Mesendoderm (in vitro differentiated cells): Measurements from ENCODE around the gene CCND2.

Source experiments
- DNase-seq: peaks from one replicate; pipeline ENCODE4 v3.0.0; 2013
- H2AK5ac ChIP-seq: 2 replicates; pipeline ENCODE4 v1.6.1; 2013; ENCODE audit warnings: low read length, inconsistent platforms
- H2BK120ac ChIP-seq: 2 replicates; pipeline ENCODE4 v1.6.1; 2013; ENCODE audit warnings: low read depth, mild to moderate bottlenecking, low read length, moderate library complexity, mixed read lengths
- H2BK15ac ChIP-seq: replicated peaks from 2 replicates; pipeline ENCODE4 v1.6.1; 2013; ENCODE audit warnings: low read depth, mild to moderate bottlenecking, moderate library complexity
- H2BK5ac ChIP-seq: 2 replicates; pipeline ENCODE4 v1.6.1; 2013; ENCODE audit warnings: low read length, inconsistent platforms
- H3K18ac ChIP-seq: 2 replicates; pipeline ENCODE4 v1.6.1; 2013; ENCODE audit warnings: mild to moderate bottlenecking, low read length, mixed read lengths
- H3K23ac ChIP-seq: one replicate; pipeline ENCODE4 v1.6.1; 2013; ENCODE audit warnings: low read length
- H3K27ac ChIP-seq: 2 replicates; pipeline ENCODE4 v1.5.1; 2013; ENCODE audit warnings: low read depth, mild to moderate bottlenecking, inconsistent platforms, low read length, moderate library complexity
- H3K27me3 ChIP-seq: 2 replicates; pipeline ENCODE4 v1.6.1; 2013; ENCODE audit warnings: low read length, control low read depth, mild to moderate bottlenecking, inconsistent platforms; ENCODE audit not compliant: insufficient read depth, poor library complexity
- H3K36me3 ChIP-seq: 2 replicates; pipeline ENCODE4 v1.6.1; 2013; ENCODE audit warnings: low read length, inconsistent platforms; ENCODE audit not compliant: control insufficient read depth, insufficient read depth
- H3K4ac ChIP-seq: one replicate; pipeline ENCODE4 v1.6.1; 2013; ENCODE audit warnings: low read depth, mild to moderate bottlenecking, low read length, moderate library complexity
- H3K4me1 ChIP-seq: 2 replicates; pipeline ENCODE4 v1.6.1; 2013; ENCODE audit warnings: low read depth, low read length, inconsistent platforms; ENCODE audit not compliant: control insufficient read depth
- H3K4me2 ChIP-seq: 2 replicates; pipeline ENCODE4 v1.6.1; 2013; ENCODE audit warnings: low read length
- H3K4me3 ChIP-seq: 2 replicates; pipeline ENCODE4 v1.5.1; 2013; ENCODE audit warnings: mild to moderate bottlenecking, low read length
- H3K56ac ChIP-seq: one replicate; pipeline ENCODE4 v1.6.1; 2013; ENCODE audit warnings: low read length
- H3K79me1 ChIP-seq: 2 replicates; pipeline ENCODE4 v1.6.1; 2013; ENCODE audit warnings: low read length, inconsistent platforms
- H3K79me2 ChIP-seq: 2 replicates; pipeline ENCODE4 v1.6.1; 2013; ENCODE audit warnings: mild to moderate bottlenecking, low read length; ENCODE audit not compliant: control insufficient read depth, insufficient read depth
- H3K9ac ChIP-seq: 2 replicates; pipeline ENCODE4 v1.6.1; 2013; ENCODE audit warnings: low read length, inconsistent platforms
- H4K5ac ChIP-seq: one replicate; pipeline ENCODE4 v1.6.1; 2013; ENCODE audit warnings: low read length
- H4K8ac ChIP-seq: one replicate; pipeline ENCODE4 v1.6.1; 2013; ENCODE audit warnings: low read depth, mild to moderate bottlenecking, control low read depth, low read length, moderate library complexity
- WGBS: extraction: QIAGEN DNeasy Blood & Tissue Kit; methylation state at CpG from one replicate; pipeline ENCODE4 v1.1.7; 2013; ENCODE audit warnings: low lambda C conversion rate, missing lambda C conversion rate; ENCODE audit not compliant: insufficient coverage; ENCODE audit errors: extremely low coverage; 5-methylcytosine and 5-hydroxymethylcytosine counted together

Gene CCND2

DNA sequence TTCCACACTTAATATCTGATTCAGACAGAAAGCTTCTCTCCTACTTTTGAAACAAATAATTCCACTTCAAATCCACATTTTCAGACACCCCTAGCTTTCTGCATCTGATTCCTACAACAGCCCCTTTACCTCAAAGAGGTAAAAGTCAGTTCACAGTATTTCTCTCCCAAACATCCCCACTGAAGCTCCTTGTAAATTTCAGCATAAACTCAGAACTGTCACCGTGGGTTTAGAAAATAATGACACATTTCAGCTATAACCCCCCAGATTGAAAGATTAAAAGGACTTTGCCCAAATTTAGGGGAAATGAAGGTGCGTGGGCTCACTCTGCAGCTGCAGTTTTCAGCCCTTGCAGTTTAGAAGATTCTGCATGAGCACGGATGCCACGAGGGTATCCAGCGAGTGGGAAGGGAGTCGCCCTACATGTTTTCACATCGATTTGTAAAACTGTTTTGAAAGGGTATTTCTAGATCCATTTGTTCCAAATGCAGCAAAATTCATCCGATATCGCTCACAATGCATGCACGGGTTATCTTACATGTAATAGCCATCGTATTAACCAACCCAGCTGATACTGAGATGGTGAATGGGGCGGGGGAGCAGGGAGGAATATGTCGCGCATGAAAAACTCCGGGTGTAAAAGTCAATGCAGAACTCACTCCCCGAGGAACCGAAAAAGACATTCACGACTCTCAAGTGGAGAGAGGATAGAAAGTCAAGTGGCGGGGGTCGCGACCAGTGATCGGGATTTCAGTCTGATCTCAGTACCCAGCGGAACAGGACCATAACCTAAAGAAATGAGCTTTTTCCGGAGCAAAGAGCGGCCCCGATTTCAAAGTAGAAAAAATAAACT, 5.0 kb upstream of the CCND2 start:
- no peaks in the 10 kb centered on the region for H3K27me3 ChIP-seq
- H2AK5ac ChIP-seq: no peak overlapping the region
- no peak overlapping the region for H2BK5ac ChIP-seq
- H2BK120ac ChIP-seq: peak overlapping the region; percentile 35
- peak overlapping the region; percentile 88 for H3K56ac ChIP-seq
- peak overlapping the region; percentile 79 for H3K27ac ChIP-seq
- H3K4me3 ChIP-seq: peak overlapping the region; percentile 47
- H4K8ac ChIP-seq: no peak overlapping the region
- peak overlapping the region; percentile 72 for H3K9ac ChIP-seq
- H3K4me2 ChIP-seq: peak overlapping the region; percentile 88
- no peak for DNase-seq
- H3K36me3 ChIP-seq: no peaks in the 10 kb centered on the region
- H3K79me1 ChIP-seq: no peaks in the 10 kb centered on the region
- peak overlapping the region; percentile 13 for H4K5ac ChIP-seq
- no peak overlapping the region for H3K23ac ChIP-seq
- H2BK15ac ChIP-seq: no peak overlapping the region
- H3K79me2 ChIP-seq: no peaks in the 10 kb centered on the region
- H3K4ac ChIP-seq: peak overlapping the region; percentile 48
- WGBS: no CpG with 5 or more reads among the region's 26 CpGs
- peaks cover 4% of the 10 kb centered on the region for H3K4me1 ChIP-seq
- H3K18ac ChIP-seq: peak overlapping the region; percentile 90

DNA sequence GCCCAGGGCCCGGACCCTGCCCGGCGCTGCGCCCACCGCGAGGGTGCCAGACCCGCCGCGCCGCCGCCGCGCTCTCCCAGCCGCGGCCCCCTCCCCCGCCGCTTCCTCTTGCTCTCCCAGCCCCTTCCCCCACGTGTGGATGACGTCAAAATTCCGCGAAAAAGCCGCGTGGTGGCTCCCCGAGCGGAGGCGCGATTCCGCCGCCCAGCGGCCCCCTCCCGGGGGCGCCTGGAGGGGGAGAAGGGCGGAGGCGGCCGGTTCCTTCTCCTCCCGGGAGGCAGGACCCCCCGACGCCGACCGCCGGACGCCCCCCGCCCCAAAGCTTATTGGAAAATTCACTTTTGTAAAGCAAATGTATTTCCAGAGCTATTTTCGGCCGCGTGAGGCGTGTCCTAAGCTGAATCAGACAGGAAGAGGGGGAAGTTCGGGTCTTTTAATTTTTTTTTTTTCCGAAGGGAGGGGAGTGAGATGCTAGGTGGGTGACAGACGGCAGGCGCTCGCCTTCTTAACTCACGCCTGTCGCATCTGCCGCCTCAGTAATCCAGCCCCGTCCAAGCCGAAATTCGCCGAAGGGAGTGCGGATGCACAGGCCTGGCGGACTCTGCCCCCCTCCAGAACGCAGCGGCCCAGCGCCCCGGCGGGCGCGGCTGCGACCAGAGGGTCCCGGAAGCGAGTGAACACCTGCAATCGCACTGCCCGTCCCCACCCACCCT, 4.1 kb upstream of the CCND2 start:
- Histone ChIP-seq H2BK15ac (no peak overlapping the region), H2AK5ac (no peak overlapping the region), H3K9ac (peak overlapping the region; percentile 75), H4K8ac (no peak overlapping the region), H3K4ac (peak overlapping the region; percentile 48), H2BK120ac (peak overlapping the region; percentile 48), H2BK5ac (no peak overlapping the region), H3K23ac (no peak overlapping the region), H3K4me2 (peak overlapping the region; percentile 87), H3K79me2 (peaks cover 8% of the 10 kb centered on the region), H3K27me3 (no peaks in the 10 kb centered on the region), H3K79me1 (no peaks in the 10 kb centered on the region), H3K27ac (peak overlapping the region; percentile 89), H4K5ac (no peak overlapping the region), H3K18ac (peak overlapping the region; percentile 97), H3K56ac (peak overlapping the region; percentile 88), H3K4me1 (peaks cover 4% of the 10 kb centered on the region), H3K4me3 (peak overlapping the region; percentile 32), H3K36me3 (no peaks in the 10 kb centered on the region)
- DNase-seq: peak; percentile 98
- no CpG with 5 or more reads among the region's 73 CpGs for WGBS

DNA sequence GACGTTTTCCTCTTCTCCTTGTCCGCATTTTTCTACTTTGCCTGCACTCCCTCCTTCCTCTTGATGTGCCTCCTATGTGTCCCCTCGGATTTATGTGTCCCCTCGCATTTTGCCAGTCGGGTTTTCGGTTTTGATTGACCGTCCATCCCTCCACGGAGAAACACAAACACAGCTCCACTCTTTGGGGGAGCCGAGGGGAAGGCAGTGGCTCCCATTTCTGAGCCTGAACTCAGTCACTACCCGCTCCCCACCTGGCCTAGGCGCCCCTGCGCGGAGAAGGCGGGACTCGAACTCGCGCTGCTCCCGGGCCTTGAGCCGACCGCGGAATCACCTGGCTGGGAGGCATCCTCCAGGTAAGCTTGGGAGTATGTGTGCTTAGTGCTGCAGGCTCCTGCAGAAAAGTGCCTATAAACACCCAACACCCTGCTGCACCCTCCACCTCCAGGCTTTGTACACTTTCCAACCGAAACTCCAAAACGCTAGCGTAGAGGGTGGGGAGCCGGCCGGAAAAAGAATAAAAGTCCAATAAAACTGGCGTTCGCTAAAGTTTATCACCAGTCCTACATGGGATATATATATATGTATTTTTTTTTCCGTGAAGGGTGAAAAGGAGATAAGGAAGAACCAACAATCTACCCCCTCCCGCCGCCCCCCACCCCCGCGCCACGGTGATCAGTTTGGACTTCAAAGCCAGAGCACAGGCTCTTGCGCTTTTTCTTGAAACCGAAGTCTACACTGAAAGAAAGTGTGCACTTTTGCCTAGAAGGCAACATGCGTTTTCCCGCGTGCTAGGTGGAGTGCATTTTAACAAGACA, 3.3 kb upstream of the CCND2 start:
- Histone ChIP-seq H3K27ac (peak overlapping the region; percentile 88), H3K4me1 (peaks cover 4% of the 10 kb centered on the region), H3K27me3 (no peaks in the 10 kb centered on the region), H2BK5ac (peak overlapping the region; percentile 93), H3K4me3 (peak overlapping the region; percentile 32), H3K18ac (peak overlapping the region; percentile 97), H3K36me3 (no peaks in the 10 kb centered on the region), H4K5ac (no peak overlapping the region), H3K4ac (peak overlapping the region; percentile 17), H2AK5ac (no peak overlapping the region), H3K9ac (peak overlapping the region; percentile 83), H3K79me1 (no peaks in the 10 kb centered on the region), H3K4me2 (peak overlapping the region; percentile 87), H3K23ac (peak overlapping the region; percentile 3), H4K8ac (no peak overlapping the region), H3K79me2 (peaks cover 16% of the 10 kb centered on the region), H2BK120ac (peak overlapping the region; percentile 93), H3K56ac (peak overlapping the region; percentile 86), H2BK15ac (peak overlapping the region; percentile 15)
- DNase-seq: peak; percentile 54
- no CpG with 5 or more reads among the region's 39 CpGs for WGBS

DNA sequence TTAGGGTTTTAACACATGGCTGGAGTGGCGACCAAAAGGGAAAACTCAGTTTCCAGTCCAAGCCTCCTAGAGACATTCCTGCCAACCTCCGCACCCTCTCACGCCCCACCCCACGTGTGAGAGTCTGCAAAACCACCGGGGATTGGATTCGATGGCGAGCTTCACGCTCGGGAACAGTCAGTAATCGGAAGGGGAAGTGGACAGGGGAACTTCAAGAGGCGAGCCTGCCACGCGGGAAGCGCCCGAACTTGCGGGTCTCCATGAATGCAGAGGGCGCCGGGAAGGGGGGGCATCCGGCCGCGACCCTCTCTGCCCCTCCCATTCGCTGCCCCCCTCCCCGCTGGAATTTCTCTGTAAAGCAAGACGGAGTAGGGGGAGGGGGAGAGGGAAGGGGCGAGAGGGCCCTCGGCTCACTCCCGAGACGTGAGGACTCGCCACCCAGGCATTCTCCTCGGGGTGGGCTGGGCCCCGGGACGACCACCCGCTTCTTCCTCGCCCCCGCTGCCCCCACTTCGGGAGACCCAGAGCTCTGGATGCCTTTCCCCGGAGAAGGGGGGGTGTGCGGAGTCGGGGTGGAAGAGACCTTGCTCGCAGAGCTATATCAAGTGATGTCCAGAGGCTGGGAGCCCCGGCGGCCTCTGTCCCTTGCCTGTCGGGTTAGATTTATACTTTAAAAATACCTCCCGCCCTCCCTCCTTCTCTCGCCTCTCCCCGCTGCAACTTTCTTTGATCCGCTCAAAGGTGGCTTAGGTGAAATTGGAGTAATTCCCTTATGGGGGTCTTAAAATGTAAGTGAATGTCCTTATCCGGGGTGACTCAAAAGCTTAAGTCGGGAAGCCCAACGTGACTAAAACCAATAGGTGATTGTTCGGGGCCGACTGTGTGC, 2.5 kb upstream of the CCND2 start:
- no peak overlapping the region for H2BK15ac ChIP-seq
- H3K56ac ChIP-seq: peak overlapping the region; percentile 86
- H3K79me2 ChIP-seq: peaks cover 22% of the 10 kb centered on the region
- H3K36me3 ChIP-seq: no peaks in the 10 kb centered on the region
- peak overlapping the region; percentile 97 for H3K18ac ChIP-seq
- peak overlapping the region; percentile 84 for H2BK5ac ChIP-seq
- no peaks in the 10 kb centered on the region for H3K79me1 ChIP-seq
- peak overlapping the region; percentile 83 for H3K9ac ChIP-seq
- no peaks in the 10 kb centered on the region for H3K27me3 ChIP-seq
- no peak overlapping the region for H4K8ac ChIP-seq
- H3K4ac ChIP-seq: peak overlapping the region; percentile 91
- no peak overlapping the region for H3K23ac ChIP-seq
- no peak overlapping the region for H2AK5ac ChIP-seq
- no CpG with 5 or more reads among the region's 52 CpGs for WGBS
- peaks cover 4% of the 10 kb centered on the region for H3K4me1 ChIP-seq
- no peak overlapping the region for H4K5ac ChIP-seq
- H2BK120ac ChIP-seq: peak overlapping the region; percentile 69
- H3K4me3 ChIP-seq: peak overlapping the region; percentile 29
- H3K27ac ChIP-seq: peak overlapping the region; percentile 91
- peak overlapping the region; percentile 92 for H3K4me2 ChIP-seq
- DNase-seq: peak; percentile 90
